ENCODE data around the gene C2CD3.
"Not testable (repeated sequence)": the region's sequence is repeated elsewhere in the genome, so short reads cannot be mapped to it uniquely, and the experiment has no call there.

The C2CD3 gene

GRCh38 chr11:74157169-74157568 is 13.6 kb downstream of the C2CD3 start:
- DNase-seq, result no peak

- DNase-seq, result no peak
Observed at GRCh38 chr11:74154620-74155281, 16.1 kb downstream of the C2CD3 start.

GRCh38 chr11:74153224-74153623 is 17.6 kb downstream of the C2CD3 start:
- DNase-seq, result no peak

- DNase-seq, result no peak
Observed at GRCh38 chr11:74147199-74147929, 23.4 kb downstream of the C2CD3 start.

GRCh38 chr11:74144592-74144991 is 26.2 kb downstream of the C2CD3 start:
- DNase-seq, result no peak

- no peak for DNase-seq
Observed at GRCh38 chr11:74142624-74143023, 28.2 kb downstream of the C2CD3 start.

- no peak for DNase-seq
Observed at GRCh38 chr11:74141908-74142307, 28.9 kb downstream of the C2CD3 start.

GRCh38 chr11:74141241-74141695 is 29.5 kb downstream of the C2CD3 start:
- DNase-seq, result no peak

- not testable (repeated sequence) for DNase-seq
Observed at GRCh38 chr11:74139919-74140431, 30.8 kb downstream of the C2CD3 start.

- DNase-seq, result no peak
Observed at GRCh38 chr11:74139151-74139918, 31.5 kb downstream of the C2CD3 start.

GRCh38 chr11:74138572-74138971 is 32.2 kb downstream of the C2CD3 start:
- no peak for DNase-seq

- no peak for DNase-seq
Observed at GRCh38 chr11:74138021-74138420, 32.8 kb downstream of the C2CD3 start.

- no peak for DNase-seq
Observed at GRCh38 chr11:74135127-74135840, 35.5 kb downstream of the C2CD3 start.

- no peak for DNase-seq
Observed at GRCh38 chr11:74134661-74135060, 36.1 kb downstream of the C2CD3 start.

- no peak for DNase-seq
Observed at GRCh38 chr11:74133436-74133835, 37.4 kb downstream of the C2CD3 start.

- DNase-seq, result no peak
Observed at GRCh38 chr11:74132833-74133232, 38.0 kb downstream of the C2CD3 start.

- DNase-seq, result not testable (repeated sequence)
Observed at GRCh38 chr11:74129121-74129520, 41.7 kb downstream of the C2CD3 start.

- no peak for DNase-seq
Observed at GRCh38 chr11:74123008-74123448, 47.8 kb downstream of the C2CD3 start.

- no peak for DNase-seq
Observed at GRCh38 chr11:74121804-74122203, 49.0 kb downstream of the C2CD3 start.

GRCh38 chr11:74120260-74121035 is 50.4 kb downstream of the C2CD3 start:
- not testable (repeated sequence) for DNase-seq

GRCh38 chr11:74116719-74117118 is 54.1 kb downstream of the C2CD3 start:
- no peak for DNase-seq

- DNase-seq, result no peak
Observed at GRCh38 chr11:74112877-74113276, 57.9 kb downstream of the C2CD3 start.
